WTC11 (cell line): ENCODE measurements around the gene GAB4.

ENCODE experiments used
- CTCF ChIP-seq: fragments of 200-600 bp; IDR thresholded peaks from 2 replicates; pipeline ENCODE4 v1.8.0; 2022; ENCODE audit warnings: antibody characterized with exemption
- NFYB ChIP-seq: sonication (generic); formaldehyde crosslinking; conservative IDR thresholded peaks from 2 replicates; pipeline ENCODE4 v1.8.0; 2022; ENCODE audit warnings: low read depth, missing genetic modification reagents

DNA sequence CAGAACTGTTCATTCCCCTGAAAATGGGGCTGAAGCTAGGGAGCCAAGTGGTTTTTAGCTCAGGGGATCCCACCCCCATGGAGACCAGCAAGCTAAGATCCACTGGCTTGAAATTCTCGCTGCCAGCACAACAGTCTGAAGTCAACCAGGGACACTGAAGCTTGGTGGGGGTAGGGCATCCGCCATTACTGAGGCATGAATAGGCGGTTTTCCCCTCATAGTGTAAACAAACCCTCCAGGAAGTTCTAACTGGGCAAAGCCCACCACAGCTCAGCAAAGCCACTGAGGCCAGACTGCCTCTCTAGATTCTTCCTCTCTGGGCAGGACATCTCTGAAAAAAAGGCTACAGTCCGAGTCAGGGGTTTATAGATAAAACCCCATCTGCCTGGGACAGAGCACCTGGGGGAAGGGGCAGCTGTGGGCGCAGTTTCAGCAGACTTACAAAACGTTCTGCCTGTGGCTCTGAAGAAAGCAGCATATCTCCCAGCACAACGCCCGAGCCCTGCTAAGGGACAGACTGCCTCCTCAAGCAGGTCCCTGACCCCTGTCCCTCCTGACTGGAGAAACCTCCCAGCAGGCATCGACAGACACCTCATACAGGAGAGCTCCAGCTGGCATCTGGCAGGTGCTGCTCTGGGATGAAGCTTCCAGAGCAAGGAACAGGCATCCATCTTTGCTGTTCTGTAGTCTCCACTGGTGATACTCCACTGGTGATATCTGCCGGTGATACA is 32.7 kb downstream of the GAB4 start:
- TF ChIP-seq NFYB (no peak), CTCF (no peak)
